Activated T-cell treated with anti-CD3 and anti-CD28 coated beads, Interleukin-2, amount 50 U/mL, for 4 hours (primary cell): ENCODE measurements around the gene RTL10. TPM values are rescaled to one million over a fixed set of nuclear protein-coding genes. Genes with fewer than 3 reads are reported as not detected.
A peak's percentile ranks its signal among the peaks of the same experiment; 100 is the strongest.
"Not testable (repeated sequence)": the region's sequence is repeated elsewhere in the genome, so short reads cannot be mapped to it uniquely, and the experiment has no call there.

ENCODE experiments used
- ATAC-seq, 2 donors: fragments of 200-7000 bp; cut with Tn5 transposase; one replicate each; pipeline ENCODE4 v1.10.0; 2021
- DNase-seq: peaks from one replicate; pipeline ENCODE4 v3.0.0-alpha.2; 2020
- H3K27me3 Mint-ChIP-seq: one replicate; pipeline ENCODE4 v1.8.0; 2021; ENCODE audit warnings: low read depth, mixed read lengths
- H3K36me3 Mint-ChIP-seq: one replicate; pipeline ENCODE4 v1.8.0; 2022; ENCODE audit warnings: mixed read lengths; ENCODE audit not compliant: insufficient read depth
- H3K4me1 Mint-ChIP-seq: one replicate; pipeline ENCODE4 v1.8.0; 2021; ENCODE audit warnings: low read depth, mixed read lengths
- H3K4me3 Mint-ChIP-seq: one replicate; pipeline ENCODE4 v1.8.0; 2021; ENCODE audit warnings: mild to moderate bottlenecking, moderate library complexity, mixed read lengths
- H3K9me3 Mint-ChIP-seq: one replicate; pipeline ENCODE4 v1.8.0; 2021; ENCODE audit warnings: mixed read lengths
- total RNA-seq, 3 donors: library from RNA; stranded (reverse); gene quantifications; one replicate each; pipeline ENCODE4 v1.2.1, GENCODE V29; 2021

Gene RTL10
- total RNA-seq, 3 donors from 2014 or later = 13.7 to 19.5 (median 14.5) TPM

GRCh38 chr22:19884161-19884953 lies 29.7 kb upstream of the RTL10 start:
- Mint-ChIP-seq H3K4me3 (no peak overlapping the region), H3K9me3 (no peaks in the 10 kb centered on the region), H3K27me3 (no peaks in the 10 kb centered on the region), H3K4me1 (peaks cover 30% of the 10 kb centered on the region), H3K36me3 (no peaks in the 10 kb centered on the region)
- no peak for ATAC-seq
- DNase-seq = no peak

- not testable (repeated sequence) for H3K36me3 Mint-ChIP-seq, H3K9me3 Mint-ChIP-seq, H3K4me3 Mint-ChIP-seq, H3K27me3 Mint-ChIP-seq, DNase-seq, ATAC-seq
- H3K4me1 Mint-ChIP-seq = peaks cover 30% of the 10 kb centered on the region
Observed at GRCh38 chr22:19883446-19883845, 28.8 kb upstream of the RTL10 start.

GRCh38 chr22:19882446-19883381 lies 28.0 kb upstream of the RTL10 start:
- Mint-ChIP-seq H3K4me1 (peaks cover 23% of the 10 kb centered on the region), H3K4me3 (no peak overlapping the region), H3K27me3 (no peaks in the 10 kb centered on the region), H3K9me3 (no peaks in the 10 kb centered on the region), H3K36me3 (no peaks in the 10 kb centered on the region)
- DNase-seq (no peak), ATAC-seq (no peak)

GRCh38 chr22:19880786-19881569 lies 26.3 kb upstream of the RTL10 start:
- Mint-ChIP-seq H3K27me3 (no peaks in the 10 kb centered on the region), H3K4me1 (peaks cover 5% of the 10 kb centered on the region), H3K36me3 (no peaks in the 10 kb centered on the region), H3K9me3 (no peaks in the 10 kb centered on the region), H3K4me3 (no peak overlapping the region)
- no peak for DNase-seq
- no peak for ATAC-seq

- Mint-ChIP-seq H3K9me3 (no peaks in the 10 kb centered on the region), H3K4me1 (no peaks in the 10 kb centered on the region), H3K36me3 (no peaks in the 10 kb centered on the region), H3K27me3 (no peaks in the 10 kb centered on the region), H3K4me3 (no peak overlapping the region)
- ATAC-seq (no peak), DNase-seq (no peak)
Observed at GRCh38 chr22:19879992-19880785, 25.5 kb upstream of the RTL10 start.

GRCh38 chr22:19879643-19879991 lies 24.9 kb upstream of the RTL10 start:
- peaks cover 2% of the 10 kb centered on the region for H3K4me1 Mint-ChIP-seq
- H3K9me3 Mint-ChIP-seq = no peaks in the 10 kb centered on the region
- H3K4me3 Mint-ChIP-seq = no peak overlapping the region
- DNase-seq = no peak
- no peaks in the 10 kb centered on the region for H3K36me3 Mint-ChIP-seq
- no peaks in the 10 kb centered on the region for H3K27me3 Mint-ChIP-seq
- no peak for ATAC-seq

- no peak for ATAC-seq
- Mint-ChIP-seq H3K27me3 (no peaks in the 10 kb centered on the region), H3K4me1 (peaks cover 6% of the 10 kb centered on the region), H3K9me3 (no peaks in the 10 kb centered on the region), H3K36me3 (no peaks in the 10 kb centered on the region), H3K4me3 (no peak overlapping the region)
- no peak for DNase-seq
Observed at GRCh38 chr22:19879246-19879570, 24.5 kb upstream of the RTL10 start.

GRCh38 chr22:19878461-19879245 lies 24.0 kb upstream of the RTL10 start:
- no peaks in the 10 kb centered on the region for H3K9me3 Mint-ChIP-seq
- H3K4me3 Mint-ChIP-seq = no peak overlapping the region
- H3K27me3 Mint-ChIP-seq = no peaks in the 10 kb centered on the region
- no peak for ATAC-seq
- H3K36me3 Mint-ChIP-seq = no peaks in the 10 kb centered on the region
- H3K4me1 Mint-ChIP-seq = peaks cover 9% of the 10 kb centered on the region
- no peak for DNase-seq

- Mint-ChIP-seq H3K9me3 (no peaks in the 10 kb centered on the region), H3K4me3 (no peak overlapping the region), H3K36me3 (no peaks in the 10 kb centered on the region), H3K4me1 (peaks cover 9% of the 10 kb centered on the region), H3K27me3 (no peaks in the 10 kb centered on the region)
- DNase-seq (peak; percentile 1), ATAC-seq (no peak)
Observed at GRCh38 chr22:19877626-19878339, 23.1 kb upstream of the RTL10 start.

- DNase-seq (peak; percentile 1), ATAC-seq (no peak)
- no peaks in the 10 kb centered on the region for H3K9me3 Mint-ChIP-seq
- H3K4me3 Mint-ChIP-seq = no peak overlapping the region
- no peaks in the 10 kb centered on the region for H3K36me3 Mint-ChIP-seq
- H3K4me1 Mint-ChIP-seq = peaks cover 9% of the 10 kb centered on the region
- no peaks in the 10 kb centered on the region for H3K27me3 Mint-ChIP-seq
Observed at GRCh38 chr22:19876941-19877625, 22.4 kb upstream of the RTL10 start.

- Mint-ChIP-seq H3K4me3 (no peak overlapping the region), H3K36me3 (no peaks in the 10 kb centered on the region), H3K27me3 (no peaks in the 10 kb centered on the region), H3K4me1 (peaks cover 9% of the 10 kb centered on the region), H3K9me3 (no peaks in the 10 kb centered on the region)
- DNase-seq = no peak
- ATAC-seq = no peak
Observed at GRCh38 chr22:19876314-19876940, 21.8 kb upstream of the RTL10 start.
